HG02973 (cell line): ENCODE measurements around the gene EDIL3.
"Not testable (repeated sequence)": the region's sequence is repeated elsewhere in the genome, so short reads cannot be mapped to it uniquely, and the experiment has no call there.

Source experiments
- ATAC-seq: cut with Tn5 transposase; IDR thresholded peaks from one replicate; pipeline ENCODE4 v1.9.1; 2021; ENCODE audit warnings: moderate library complexity; ENCODE audit not compliant: unreplicated experiment

EDIL3 gene

DNA sequence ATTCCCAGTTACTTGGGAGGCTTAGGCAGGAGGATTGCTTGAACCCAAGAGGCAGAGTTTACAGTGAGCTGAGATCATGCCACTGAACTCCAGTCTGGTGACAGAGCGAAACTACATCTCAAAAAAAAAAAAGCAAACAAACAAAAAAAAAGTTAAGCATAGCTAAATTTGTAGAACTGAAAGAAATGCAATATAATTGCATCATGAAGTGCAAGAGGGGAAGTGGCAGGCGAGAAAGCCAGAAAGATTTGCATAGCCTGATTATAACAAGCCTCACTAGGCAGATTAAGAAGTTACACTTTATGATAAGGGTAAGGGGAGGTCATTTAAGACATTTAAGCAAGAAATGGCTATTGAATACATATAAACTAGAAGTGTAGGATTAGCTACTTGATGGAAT, 187.1 kb downstream of the EDIL3 start:
- ATAC-seq, result no peak

DNA sequence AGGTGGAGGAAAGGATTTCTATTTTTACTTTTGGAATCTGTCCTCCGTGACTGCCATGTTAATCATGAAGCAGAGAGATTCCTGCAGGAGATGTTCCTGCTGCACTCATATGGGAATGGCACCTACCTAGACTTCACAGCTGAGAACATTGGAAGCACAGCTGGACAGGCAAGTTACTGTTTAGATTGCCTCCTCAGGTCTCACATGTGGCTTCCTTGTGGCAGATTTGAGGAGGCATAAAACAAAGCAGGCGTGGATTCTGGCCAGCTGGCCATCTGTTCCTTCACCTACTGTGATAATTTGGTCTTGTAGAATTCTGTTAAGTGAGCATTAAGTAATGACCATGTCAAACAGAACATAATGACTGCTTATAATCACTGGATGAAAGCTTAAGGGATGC, 193.4 kb downstream of the EDIL3 start:
- no peak for ATAC-seq

DNA sequence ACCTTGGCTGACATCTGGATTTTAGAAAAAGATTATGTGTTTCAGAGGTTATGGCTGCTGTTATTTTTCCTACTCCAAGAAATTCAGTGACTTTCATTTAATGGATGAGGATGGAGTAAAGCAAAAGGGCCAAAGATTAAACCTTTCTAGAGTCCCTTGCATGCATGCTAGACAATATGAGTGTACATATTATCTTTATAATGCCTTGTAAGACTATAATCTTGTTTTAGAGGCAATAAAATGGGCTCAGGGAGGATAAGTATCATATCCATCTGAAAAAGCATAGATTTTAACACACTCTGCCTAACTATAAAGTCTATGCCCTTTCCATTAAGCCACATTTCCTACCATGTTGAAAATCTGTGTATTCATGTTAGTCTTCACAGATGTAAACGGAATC, 199.8 kb downstream of the EDIL3 start:
- ATAC-seq, result no peak

DNA sequence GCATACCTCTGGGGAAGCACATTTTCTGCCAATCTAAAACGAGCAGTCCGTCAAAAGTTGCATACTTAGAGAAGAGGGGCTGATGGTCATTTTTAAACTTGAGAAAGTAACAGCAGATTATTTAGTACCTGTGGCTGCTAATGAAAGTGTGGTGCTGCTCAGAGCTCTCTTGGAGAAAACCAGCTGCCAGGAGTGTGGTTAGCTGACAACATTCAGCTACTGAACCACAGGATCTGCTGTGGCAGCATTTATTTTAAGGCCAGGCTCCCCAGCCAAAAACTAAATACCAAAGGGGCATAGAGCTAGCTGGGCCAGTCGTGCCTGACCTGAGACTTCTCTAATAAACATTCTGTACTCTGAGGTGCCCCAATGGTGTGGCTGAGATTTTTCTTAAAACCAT, 203.6 kb downstream of the EDIL3 start:
- ATAC-seq, result no peak

DNA sequence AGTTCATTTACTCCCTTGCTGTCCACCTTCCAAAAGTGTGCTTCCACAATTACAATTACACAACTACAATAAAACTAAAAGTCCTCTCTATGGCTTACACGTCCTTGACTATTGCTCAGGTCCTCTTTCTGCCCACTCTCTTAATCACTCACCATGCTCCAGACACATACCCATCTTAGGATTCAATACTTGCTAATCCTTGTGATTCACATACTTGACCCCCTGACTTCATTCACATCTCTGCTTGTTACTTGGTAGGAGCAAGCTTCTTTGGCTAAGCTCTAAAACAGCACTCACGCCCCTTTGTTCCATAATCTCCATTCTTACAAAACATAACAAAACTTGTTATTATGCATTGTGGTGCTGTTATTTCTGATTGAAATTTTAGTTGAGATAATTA, 215.8 kb downstream of the EDIL3 start:
- ATAC-seq, result no peak

- no peak for ATAC-seq
These were observed 221.0 kb downstream of the EDIL3 start for GRCh38 chr5:84163671-84164070.

DNA sequence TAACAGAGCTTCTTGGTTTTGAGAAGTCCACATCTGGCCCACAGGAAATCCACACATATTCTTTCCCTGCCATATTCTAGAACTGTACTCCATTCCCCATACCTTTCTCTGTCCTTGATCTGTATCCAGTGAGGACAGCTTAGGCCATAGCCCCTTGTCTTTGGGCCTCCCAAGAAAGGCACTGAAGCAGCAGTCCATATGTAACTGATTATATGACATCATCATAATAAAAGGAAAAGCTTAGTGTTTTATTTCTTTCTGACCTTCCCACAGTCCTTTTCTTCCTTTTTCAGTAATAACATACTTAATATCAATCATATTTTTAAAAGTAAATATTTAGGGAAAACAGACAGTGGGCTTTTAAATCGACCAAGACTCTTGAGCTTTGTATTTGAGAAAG, 222.0 kb downstream of the EDIL3 start:
- no peak for ATAC-seq

DNA sequence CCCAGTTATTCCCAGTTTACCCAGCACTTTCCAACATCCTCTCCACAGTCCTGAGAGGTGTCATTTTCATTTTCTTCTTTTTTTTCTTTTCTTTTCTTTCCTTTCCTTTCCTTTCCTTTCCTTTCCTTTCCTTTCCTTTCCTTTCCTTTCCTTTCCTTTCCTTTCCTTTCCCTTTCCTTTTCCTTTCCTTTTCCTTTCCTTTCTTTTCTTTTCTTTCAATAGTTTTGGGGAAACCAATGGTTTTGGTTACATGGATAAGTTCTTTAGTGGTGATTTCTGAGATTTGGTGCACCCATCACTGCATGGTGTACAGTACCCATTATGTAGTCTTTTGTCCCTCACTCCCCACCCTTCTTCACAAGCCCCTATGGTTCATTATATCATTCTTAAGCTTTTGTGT, 224.0 kb downstream of the EDIL3 start:
- ATAC-seq, result not testable (repeated sequence)

DNA sequence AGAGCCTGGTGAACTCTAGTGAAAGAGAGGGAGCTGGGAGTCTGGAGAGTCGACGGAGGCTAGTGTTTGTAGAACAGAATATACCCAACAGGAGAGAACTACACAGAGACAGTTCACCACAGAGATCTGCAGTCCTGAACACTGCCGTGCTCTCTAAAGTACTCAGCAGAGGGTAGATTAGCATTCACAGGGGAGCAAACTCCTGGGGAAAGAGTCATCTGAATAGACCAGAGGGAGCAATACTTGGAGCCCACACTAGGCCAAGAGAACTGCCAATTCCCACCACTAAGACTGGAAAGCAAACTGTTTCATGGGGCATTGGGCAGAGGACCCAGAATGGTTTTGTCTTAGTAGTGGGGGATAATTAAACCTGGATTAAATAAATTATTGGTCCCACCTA, 235.6 kb downstream of the EDIL3 start:
- no peak for ATAC-seq

- ATAC-seq, result no peak
These were observed 236.0 kb downstream of the EDIL3 start for GRCh38 chr5:84148651-84149050.

GRCh38 chr5:84137541-84137940, 247.1 kb downstream of the EDIL3 start:
- ATAC-seq, result no peak

DNA sequence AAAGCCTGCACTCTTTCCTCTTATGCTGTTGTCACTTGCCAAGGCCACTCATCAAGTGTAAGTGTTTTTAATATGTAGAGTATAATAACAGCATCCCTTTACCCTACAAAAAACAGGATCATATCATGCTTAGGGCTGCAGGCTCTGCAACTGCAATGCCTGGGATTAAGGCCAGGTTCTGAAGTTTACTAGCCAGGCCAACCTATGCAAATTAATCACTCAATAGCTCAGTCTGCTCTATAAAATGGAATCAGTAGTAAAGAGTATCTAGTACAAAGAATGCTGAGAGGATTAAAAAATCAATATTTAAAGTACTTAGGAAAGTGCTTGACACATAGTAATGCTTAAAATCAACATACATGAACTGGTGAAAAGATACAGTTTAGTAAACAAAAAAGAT, 253.3 kb downstream of the EDIL3 start:
- no peak for ATAC-seq

DNA sequence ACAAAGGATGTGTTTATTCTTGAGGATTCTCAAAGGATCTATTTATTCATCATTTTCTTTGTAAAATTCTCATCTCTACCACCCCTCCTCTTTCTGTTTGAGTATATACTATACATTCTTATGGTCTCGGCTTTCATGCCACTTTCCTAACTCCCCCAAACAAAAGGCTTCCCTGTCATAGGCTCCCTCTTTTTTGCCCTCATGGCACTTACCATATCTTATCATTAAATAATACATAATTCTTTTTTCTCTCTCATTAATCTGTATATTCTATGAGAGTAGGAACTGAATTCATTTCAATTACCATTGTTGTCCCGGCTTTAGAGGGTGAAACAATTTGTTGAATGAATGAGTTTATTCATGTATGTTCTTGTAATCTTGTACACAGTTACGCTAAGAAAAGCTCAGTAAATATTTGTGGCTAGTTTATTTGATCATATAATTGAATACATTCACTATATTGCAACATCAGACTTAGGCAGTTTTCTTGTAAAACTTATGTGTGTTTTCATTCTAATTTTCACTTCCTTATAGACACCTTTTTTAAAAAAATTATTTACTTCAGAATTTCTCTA, 254.6 kb downstream of the EDIL3 start:
- ATAC-seq, result no peak

DNA sequence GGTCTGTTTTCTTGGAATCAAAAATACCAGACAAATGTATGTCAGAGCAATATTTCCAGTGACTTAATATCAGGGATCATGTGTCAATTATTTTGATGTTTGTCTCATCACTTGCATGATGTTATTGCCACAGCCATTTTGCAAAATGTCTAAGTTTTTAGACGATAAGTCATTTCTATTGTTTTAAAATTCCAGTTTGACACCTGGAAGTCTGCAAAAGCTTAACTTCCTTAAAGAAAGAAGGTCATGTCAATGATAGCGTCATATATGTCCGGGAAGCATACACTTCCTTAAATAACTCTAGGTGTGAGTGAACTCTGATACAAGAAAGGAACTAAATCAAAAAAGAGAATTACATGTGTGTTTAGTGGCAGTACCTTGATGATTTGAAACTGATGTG, 259.5 kb downstream of the EDIL3 start:
- ATAC-seq, result no peak

- ATAC-seq, result no peak
These were observed 265.4 kb downstream of the EDIL3 start for GRCh38 chr5:84119252-84119651.

- ATAC-seq, result no peak
These were observed 266.1 kb downstream of the EDIL3 start for GRCh38 chr5:84118551-84118950.

DNA sequence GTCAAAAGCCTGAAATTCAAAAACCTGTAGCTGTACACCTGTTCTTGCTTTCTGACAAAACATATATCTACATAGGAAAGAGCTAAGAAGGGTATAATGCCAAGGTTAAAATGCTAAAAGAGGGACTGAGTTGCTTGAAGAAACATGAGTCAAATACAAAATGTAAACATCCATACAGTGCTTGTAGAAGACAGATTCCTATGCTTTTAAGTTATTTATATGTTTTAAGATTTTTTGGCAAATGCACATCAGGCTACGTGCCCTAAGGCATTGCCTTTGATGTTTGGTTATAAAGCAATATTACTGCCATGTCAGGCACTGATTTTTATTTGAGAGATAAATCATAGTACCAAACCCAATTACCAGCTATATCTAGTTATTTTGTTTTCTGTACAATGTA, 269.0 kb downstream of the EDIL3 start:
- ATAC-seq, result no peak

- ATAC-seq, result no peak
These were observed 271.2 kb downstream of the EDIL3 start for GRCh38 chr5:84113246-84114105.

DNA sequence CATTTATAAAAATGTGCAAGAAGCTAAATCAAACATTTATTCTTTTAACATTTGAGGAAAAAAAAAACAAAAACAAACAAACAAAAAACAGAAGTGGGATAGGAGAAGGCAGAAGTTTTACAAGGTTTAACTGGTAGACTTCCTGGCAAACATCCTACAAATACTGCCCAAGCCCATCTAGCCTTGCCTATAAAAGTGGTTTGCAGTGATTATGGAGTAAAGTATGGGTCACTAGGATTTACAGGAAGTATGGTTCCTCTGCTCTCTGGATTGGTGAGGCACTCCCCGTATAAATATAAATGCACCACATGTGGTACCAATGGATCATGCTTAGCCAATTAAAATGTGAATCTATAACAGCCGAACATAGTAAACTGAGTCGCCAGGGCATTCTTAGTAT, 291.9 kb downstream of the EDIL3 start:
- ATAC-seq, result no peak

DNA sequence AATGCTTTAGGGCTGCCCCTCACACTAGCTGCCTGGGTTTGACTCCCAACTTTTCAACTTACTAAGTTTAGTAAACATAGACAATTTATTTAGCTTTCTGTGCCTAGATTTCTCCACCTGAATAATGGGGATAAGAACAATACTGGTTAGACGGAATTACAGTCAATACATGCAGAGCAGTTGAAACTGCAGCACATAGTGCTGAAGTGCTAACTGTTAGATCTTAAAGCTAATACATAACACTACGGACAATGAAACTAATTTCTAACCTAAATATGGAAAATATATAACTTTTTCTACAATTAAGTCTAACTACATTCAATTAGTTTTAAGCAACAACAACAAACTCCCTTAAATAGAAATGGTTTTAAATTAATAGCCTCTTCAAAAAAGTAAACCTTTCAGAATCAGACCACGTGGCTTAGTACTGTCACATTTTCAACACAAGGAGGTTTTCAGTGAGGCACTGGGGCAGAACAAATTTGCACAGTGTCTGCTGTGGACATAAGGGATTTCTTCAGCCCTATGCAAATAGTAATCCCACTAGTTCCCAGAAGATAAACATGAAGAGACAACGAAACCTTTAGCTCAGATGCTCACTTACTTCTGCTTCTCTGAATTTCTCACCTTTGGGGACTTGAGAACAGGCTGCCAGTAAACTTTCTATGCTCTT, 293.4 kb downstream of the EDIL3 start:
- ATAC-seq, result no peak

DNA sequence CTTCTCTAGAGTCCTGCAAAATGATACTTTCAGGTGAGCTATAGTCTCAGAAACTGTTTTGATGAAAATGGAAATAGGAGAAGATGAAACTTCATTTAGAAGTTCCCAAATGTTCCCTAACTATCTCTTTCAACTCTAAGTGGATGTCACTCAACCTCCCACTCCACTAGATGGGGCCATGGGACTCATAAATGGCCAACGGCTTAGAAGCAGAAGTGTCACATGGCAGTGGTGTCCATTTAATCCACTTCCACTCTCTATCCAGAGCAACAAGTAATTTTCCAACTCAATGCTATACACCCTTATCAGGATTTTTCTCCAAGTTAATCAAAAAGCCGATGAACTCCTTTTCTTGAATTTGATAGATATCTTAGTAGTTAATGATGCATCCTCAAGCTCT, 295.7 kb downstream of the EDIL3 start:
- ATAC-seq, result no peak

- no peak for ATAC-seq
These were observed 298.2 kb downstream of the EDIL3 start for GRCh38 chr5:84086511-84086910.
